ENCODE results near the gene BUB1B.

The BUB1B gene

GRCh38 chr15:40241269-40242212 is 80.7 kb downstream of the BUB1B start:
- no peak for DNase-seq

GRCh38 chr15:40242213-40242599 is 81.3 kb downstream of the BUB1B start:
- no peak for DNase-seq

- no peak for DNase-seq
Measured at GRCh38 chr15:40242601-40243000, 81.7 kb downstream of the BUB1B start.

DNA sequence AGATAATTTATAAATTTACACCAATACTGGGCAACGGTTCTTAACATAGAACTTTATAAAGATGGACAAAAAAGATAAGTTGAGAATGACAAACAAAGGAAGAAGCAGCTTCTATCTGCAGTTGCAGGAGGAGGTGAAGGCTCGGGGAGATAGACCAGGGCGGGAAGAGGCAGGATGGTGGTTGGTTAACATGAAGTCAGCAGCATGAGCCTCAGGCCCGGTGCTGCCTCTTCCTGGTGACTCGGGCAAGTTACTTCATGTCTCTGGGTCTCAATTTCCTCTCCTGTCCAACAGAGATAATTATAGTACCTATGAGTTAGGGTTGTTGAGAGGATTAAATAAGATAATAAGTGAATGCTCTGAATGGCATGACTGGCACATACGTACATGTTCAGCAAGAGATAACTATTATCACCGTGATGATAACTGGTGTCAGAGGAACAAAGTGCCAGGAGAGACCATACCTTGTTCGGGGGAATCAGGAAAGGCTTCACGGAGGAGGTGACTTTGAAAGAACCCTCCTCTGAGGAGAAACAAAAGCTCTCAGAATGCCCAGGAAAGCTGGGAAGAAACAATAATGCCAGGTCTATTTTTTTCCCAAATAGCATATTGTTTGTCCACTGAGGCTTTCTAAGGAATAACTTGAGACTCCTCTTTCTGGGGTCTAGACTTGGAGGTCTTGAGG is 82.4 kb downstream of the BUB1B start:
- DNase-seq = no peak

- no peak for DNase-seq
Measured at GRCh38 chr15:40244961-40245523, 84.2 kb downstream of the BUB1B start.

DNA sequence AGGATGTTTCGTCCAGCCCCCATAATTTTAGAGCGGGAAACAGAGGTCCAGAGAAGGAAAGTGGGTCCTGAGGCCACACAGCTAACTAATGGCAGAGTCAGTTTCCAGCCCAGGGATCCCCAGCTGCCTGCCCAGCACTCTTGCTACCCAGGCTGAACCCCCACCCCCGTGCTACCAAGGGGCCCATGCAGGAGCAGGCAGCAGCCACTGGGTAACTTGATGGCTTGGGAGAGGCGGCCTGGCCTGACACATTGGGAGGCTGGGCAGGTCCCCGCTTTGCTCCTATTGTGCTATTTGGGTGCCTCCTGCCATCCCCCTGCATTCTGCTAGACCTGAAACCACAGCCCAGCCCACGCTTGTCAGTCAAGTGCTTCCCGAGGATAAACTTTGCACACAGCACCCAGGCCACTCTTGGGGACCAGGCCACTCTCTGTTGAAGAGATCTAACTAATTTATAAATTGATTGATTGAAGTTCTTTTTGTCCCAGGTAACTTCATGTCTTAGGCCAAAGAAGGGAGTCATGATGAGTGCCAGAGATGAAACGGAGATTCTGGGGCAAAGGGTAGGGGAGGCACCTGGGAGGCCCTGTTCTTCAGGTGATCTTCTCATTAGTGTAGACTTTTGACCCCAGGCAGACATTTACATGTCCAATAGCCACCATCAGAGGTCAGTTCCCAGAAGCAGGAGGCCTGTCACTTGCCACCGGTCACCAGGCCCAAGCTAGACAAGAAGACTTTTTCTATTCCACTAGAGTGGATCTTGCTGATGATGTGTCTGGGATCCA is 85.0 kb downstream of the BUB1B start:
- DNase-seq = no peak

GRCh38 chr15:40246496-40247280 is 85.8 kb downstream of the BUB1B start:
- DNase-seq = no peak

DNA sequence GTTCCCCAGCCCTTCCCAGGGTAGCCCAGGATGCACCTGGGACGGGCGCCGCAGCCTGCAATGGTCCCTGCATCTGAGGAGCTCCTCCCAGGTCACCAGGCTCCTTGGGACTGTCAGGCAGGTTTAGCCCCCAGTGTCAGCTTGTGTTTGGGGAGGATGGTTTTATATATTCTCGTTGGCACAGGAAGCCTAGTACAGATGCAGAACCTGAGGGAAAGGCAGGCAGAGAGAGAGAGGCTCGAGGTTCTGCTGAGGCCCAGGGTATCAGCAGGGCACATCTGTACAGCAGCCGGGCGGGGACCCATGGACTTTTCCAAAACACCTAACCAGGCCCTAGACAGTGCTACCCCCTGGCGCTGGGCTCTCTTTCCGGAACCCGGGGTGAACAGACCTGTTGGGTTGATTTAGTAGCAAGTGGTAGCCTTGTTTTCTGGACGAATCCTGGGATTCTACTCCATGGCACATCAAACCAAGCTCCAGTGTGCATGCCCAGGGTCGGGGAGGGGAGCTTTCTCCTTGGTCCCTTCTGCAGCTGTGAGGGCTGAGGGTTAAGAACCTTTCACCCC is 86.6 kb downstream of the BUB1B start:
- DNase-seq = no peak

DNA sequence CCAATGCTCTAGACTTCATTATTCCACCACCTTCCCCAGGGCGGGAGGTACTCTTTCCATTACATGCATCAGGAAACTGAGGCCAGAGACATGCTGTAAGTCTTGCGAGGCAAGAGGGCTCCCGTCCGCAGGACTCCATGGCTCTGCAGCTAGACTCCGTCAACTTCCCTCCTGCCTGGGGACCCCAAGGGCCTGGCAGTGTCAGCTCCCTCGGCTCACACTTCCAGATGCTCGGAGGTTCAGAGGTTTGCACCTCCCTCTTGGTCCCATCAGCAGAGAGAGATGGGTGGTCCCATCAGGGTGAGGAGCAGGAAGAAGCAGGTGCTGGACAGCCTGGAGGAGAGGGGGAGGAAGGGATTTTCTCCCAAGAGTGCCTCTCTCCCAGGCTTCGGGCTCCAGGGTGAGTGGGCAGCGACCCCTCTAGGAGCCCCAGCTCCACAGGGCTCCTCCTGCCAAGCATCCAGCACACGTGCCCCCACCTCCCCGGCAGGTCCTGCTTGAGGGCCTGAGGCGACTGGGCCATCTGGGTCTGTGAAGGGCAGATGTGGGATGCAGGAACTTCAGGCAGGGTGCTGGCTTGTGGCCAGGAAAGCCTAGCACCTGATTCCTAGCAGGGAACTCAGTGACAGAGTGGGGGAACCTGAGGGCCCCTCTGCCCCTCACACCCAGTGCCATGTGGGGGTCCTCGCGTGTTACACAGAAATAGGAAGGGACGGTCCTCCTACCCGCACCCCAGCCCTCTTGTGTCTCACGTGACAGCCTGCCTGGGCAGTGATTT is 87.3 kb downstream of the BUB1B start:
- no peak for DNase-seq

DNA sequence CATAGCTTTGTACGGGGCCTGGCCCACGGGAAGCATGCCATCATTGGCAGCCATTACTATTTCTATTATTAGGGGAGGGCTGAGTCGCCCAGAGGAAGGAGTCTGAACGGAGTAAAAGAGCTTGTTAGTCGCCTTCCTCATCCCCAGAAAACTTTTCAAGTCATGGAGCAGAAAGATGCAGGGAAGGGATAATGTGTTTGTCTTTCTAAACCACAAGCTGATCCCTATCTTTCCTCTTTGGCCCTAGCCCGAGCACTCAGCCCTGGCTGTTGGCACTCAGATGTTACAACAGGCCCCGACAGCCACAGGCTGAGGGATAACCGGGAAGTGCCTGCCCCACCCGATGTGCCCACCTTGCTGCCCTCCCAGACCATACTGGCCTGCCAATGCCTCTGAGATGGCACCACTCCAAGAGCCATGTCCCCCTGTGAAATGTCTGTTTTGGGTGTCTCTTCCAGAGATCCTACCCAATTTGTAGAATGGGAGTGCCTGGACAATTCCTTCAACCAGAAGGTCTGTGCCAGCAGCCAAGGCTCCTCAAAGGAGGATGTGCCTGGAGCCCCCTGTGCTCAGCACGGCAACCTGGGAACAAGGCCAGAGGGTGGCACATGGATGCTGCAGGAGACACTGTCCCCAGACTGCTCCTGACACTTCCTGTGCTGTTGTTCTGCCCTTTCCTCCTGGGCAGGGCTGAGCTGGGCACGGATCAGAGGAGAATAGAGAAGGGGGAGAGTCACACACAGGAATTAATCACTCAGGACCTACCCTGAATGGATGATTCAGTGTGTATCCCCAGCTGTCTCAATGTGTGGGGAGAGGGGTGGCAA is 88.8 kb downstream of the BUB1B start:
- DNase-seq = no peak

GRCh38 chr15:40250304-40250656 is 89.4 kb downstream of the BUB1B start:
- no peak for DNase-seq

- DNase-seq = no peak
Measured at GRCh38 chr15:40250771-40251483, 90.1 kb downstream of the BUB1B start.

DNA sequence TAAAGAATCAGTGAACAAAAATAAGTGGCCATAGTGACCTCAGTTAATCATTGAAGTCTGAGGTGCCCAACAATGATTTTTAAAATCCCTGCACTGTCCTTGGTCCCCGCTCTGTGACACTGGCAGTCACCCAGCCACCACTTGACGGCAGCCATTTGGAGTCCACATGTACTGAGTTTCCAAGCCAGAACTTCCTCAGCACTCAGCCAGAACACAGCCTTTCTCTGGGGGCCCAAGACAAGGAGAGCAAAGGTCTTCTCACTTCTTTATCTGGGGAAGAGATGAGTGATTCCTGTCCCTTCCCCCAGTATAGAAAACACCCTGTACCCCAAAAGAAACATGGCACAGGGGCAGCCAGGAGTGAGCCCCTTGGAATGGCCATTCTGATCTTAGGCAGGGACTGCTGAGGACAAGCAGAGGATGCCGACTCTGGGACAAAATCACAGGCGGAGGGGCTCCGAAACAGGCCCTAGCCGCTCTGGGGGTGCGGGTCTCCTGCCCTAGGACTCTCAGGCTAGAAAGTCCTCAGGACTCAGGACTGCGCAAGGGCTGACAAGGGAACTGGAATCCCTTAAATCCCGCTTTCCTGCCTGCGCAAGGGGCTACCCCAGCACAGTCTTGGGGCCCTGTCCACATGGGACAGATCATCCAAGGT is 90.7 kb downstream of the BUB1B start:
- no peak for DNase-seq

GRCh38 chr15:40252141-40252437 is 91.2 kb downstream of the BUB1B start:
- no peak for DNase-seq

DNA sequence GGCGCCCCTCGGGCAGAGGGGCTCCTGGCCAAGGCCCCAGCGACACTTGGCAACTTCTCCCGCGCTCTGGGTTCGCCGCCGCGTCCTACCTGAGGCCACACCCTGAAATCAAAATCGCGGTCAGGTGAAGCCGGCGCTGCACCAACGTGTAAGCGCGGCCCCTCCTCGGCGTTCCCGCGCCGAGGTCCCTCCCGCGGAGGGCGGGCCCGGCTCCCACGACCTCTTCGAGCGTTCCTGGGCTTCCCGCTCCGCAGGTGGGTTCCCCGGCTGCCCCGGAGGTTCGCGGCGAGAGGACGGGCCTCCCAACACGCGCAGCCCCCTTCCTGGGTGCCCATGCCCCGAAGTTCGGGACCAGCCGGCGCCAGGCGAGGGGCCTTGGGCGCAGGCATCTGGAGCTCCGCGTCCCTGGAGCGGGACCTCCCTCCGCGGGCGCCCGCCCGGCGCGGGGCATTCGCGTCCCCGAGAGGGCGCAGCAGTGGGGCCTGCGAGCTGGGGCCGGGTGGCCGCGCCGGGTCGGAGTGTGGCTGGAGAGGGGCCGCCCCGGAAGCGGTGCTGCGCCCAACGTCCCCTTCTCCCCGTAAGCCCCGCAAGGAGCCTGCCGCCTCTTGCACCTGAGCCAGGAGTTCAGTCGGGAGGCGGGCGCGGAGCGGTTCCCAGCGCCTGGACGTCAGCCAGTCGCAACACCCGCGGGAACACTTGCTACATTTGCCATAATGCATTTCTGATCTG is 91.7 kb downstream of the BUB1B start:
- DNase-seq = no peak

DNA sequence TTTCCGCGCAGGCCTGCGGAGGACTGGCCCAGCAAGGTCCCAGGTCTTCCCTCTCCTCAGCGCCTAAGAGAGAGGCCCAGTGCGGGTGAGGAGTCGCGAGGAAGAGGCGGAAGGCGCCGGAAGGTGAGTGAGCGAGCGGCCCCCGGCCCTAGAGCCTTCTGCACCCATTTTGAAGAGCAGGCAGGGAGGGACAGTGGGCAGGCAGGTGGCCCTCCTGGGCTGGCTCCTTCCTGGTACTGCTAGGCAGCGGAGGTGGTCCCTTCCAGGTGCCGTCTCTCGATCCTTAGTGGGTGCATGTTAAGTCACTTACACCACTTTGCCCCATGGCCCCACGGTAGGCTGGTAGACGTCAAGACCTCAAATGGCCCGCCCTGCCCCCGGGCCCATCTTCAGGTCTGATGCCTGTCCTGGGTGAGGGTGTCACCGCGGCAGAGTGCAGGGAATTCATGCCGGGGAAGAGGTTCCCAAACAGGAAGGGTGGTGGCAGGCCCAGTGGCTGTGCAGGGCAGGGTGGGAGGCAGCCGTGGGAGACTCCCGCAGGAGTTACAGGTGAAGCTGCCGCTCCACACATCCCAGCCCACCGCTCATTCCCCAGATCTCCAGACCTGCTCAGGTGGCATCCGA is 92.4 kb downstream of the BUB1B start:
- no peak for DNase-seq

DNA sequence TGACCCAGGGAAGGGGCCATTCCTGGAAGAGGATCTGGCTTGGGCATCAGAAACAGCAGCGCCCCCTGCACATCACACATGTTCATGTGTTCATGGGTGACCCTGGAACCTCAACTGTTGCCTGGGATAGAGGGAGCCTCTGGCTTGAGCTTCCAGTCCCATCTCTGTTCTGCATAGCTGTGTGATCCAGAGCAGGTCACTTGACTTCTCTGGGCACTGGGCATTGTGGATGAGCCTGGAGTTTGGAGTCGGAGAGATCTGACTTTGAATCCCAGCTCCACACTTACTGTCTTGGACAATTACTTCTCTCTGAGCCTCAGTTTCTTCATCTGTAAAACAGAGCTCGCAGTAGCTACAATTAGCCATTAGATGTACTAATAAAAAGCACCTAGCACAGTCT is 93.6 kb downstream of the BUB1B start:
- DNase-seq = no peak

DNA sequence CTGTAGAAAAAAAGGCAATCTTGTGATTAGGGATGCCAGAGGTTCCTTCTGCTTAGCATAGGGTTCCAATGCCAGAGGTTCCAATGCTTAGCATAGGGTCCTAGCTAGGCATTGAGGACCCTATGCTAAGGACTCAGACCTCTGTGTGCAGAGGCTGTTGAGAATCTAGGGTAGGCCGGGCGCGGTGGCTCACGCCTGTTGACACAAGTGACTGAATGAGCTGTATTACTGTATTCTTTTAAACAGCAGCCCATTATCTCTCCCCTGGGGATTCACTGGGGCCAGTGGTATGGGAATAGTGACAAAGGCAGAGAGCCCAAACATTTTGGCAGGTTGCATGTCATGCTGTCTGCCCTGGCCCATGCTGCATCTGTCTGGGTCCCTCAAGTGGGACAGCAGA is 94.2 kb downstream of the BUB1B start:
- DNase-seq = peak; percentile 35

Data from DMS153 (cell line).